H54 (cell line): ENCODE measurements around the gene C21orf58.

Source experiments
- DNase-seq: peaks from one replicate; pipeline ENCODE4 v3.0.0; 2011; ENCODE audit warnings: low spot score, mixed read lengths; ENCODE audit not compliant: insufficient read length
- FAIRE-seq: peaks from 3 replicates; lab custom pipeline; 2011; peaks lifted over from hg19 to GRCh38; lab: Jason Lieb, UNC
- POLR2A ChIP-seq: IDR thresholded peaks from 2 replicates; pipeline ENCODE4 v1.6.1; 2011; ENCODE audit warnings: low read depth, mild to moderate bottlenecking, low read length

The C21orf58 gene

GRCh38 chr21:46357684-46358425 lies 34.2 kb upstream of the C21orf58 start:
- DNase-seq, result no peak

GRCh38 chr21:46357335-46357604 lies 33.6 kb upstream of the C21orf58 start:
- DNase-seq, result no peak
- FAIRE-seq, result no peak
- TF ChIP-seq POLR2A, result no peak

More at GRCh38 chr21:46357684-46358425, 34.2 kb upstream of the C21orf58 start:
- FAIRE-seq, result no peak
- no peak for TF ChIP-seq POLR2A

- DNase-seq, result no peak
- TF ChIP-seq POLR2A, result no peak
- no peak for FAIRE-seq
Observed at GRCh38 chr21:46356494-46357334, 33.0 kb upstream of the C21orf58 start.

GRCh38 chr21:46356005-46356338 lies 32.3 kb upstream of the C21orf58 start:
- DNase-seq (no peak), FAIRE-seq (no peak)
- no peak for TF ChIP-seq POLR2A

GRCh38 chr21:46355161-46356004 lies 31.7 kb upstream of the C21orf58 start:
- no peak for FAIRE-seq
- no peak for TF ChIP-seq POLR2A
- no peak for DNase-seq

- FAIRE-seq (no peak), DNase-seq (no peak)
Observed at GRCh38 chr21:46354518-46354917, 30.8 kb upstream of the C21orf58 start.

GRCh38 chr21:46354046-46354445 lies 30.4 kb upstream of the C21orf58 start:
- no peak for FAIRE-seq
- TF ChIP-seq POLR2A, result no peak
- no peak for DNase-seq

More at GRCh38 chr21:46354518-46354917, 30.8 kb upstream of the C21orf58 start:
- no peak for TF ChIP-seq POLR2A

- FAIRE-seq (no peak), DNase-seq (no peak)
- no peak for TF ChIP-seq POLR2A
Observed at GRCh38 chr21:46352913-46353312, 29.2 kb upstream of the C21orf58 start.

GRCh38 chr21:46352164-46352515 lies 28.5 kb upstream of the C21orf58 start:
- FAIRE-seq (no peak), DNase-seq (no peak)
- TF ChIP-seq POLR2A, result no peak

- TF ChIP-seq POLR2A, result no peak
- FAIRE-seq (no peak), DNase-seq (no peak)
Observed at GRCh38 chr21:46351476-46352163, 27.9 kb upstream of the C21orf58 start.

- TF ChIP-seq POLR2A, result no peak
- no peak for DNase-seq
- FAIRE-seq, result no peak
Observed at GRCh38 chr21:46350981-46351380, 27.3 kb upstream of the C21orf58 start.

GRCh38 chr21:46350571-46350970 lies 26.9 kb upstream of the C21orf58 start:
- FAIRE-seq (no peak), DNase-seq (no peak)
- no peak for TF ChIP-seq POLR2A

- no peak for DNase-seq
- TF ChIP-seq POLR2A, result no peak
- FAIRE-seq, result no peak
Observed at GRCh38 chr21:46349134-46349760, 25.6 kb upstream of the C21orf58 start.

GRCh38 chr21:46347791-46348381 lies 24.2 kb upstream of the C21orf58 start:
- no peak for TF ChIP-seq POLR2A
- no peak for DNase-seq
- FAIRE-seq, result no peak
